ENCODE data around the gene SERPINA4.
"Not testable (repeated sequence)": the region's sequence is repeated elsewhere in the genome, so short reads cannot be mapped to it uniquely, and the experiment has no call there.

- not testable (repeated sequence) for TF ChIP-seq POLR2A (IDR thresholded peaks at IDR 0.05; ENCODE audit: low read depth); CTCF (IDR thresholded peaks at IDR 0.05); POLR2AphosphoS5 (IDR thresholded peaks at IDR 0.05)
Measured at GRCh38 chr14:94608966-94609365, 47.7 kb downstream of the SERPINA4 start.

Measured in esophagus muscularis mucosa (tissue), 3 donors.